HepG2 (cell line): Measurements from ENCODE around the gene SCMH1. TPM values are rescaled to one million over a fixed set of nuclear protein-coding genes. Genes with fewer than 3 reads are reported as not detected.

ENCODE experiments used
- ATAC-seq: fragments of 200-7000 bp; cut with Tn5 transposase; 3 replicates; pipeline ENCODE4 v1.9.1; 2020; ENCODE audit warnings: mild to moderate bottlenecking, moderate library complexity
- BruUV-seq: library from RNA; stranded (reverse); fragments of 400-500 nt; replicated peaks from 2 replicates; lab custom pipeline; 2021; lab: Mats Ljungman, UMichigan
- CTCF ChIA-PET: fragments of 300-600 bp; formaldehyde crosslinking; extraction: SDS; loops from one replicate; lab custom pipeline; 2021; ENCODE audit warnings: low total read pairs, inconsistent platforms, low intra/inter-chr PET ratio; lab: Yijun Ruan, JAX
- POLR2A ChIA-PET: fragments of 350-600 bp; sonication (Branson Sonifier 250); formaldehyde crosslinking; loops from one replicate; lab custom pipeline; 2020; ENCODE audit warnings: antibody characterized with exemption, inconsistent platforms; lab: Yijun Ruan, JAX
- DNase-seq: peaks from one replicate; pipeline ENCODE4 v3.0.0-alpha.2; 2015; ENCODE audit warnings: low spot score
- FAIRE-seq: peaks from 3 replicates; lab custom pipeline; 2011; peaks lifted over from hg19 to GRCh38; lab: Jason Lieb, UNC
- H2AFZ ChIP-seq: one replicate; pipeline ENCODE4 v1.6.1; 2011; ENCODE audit warnings: low read length, inconsistent platforms
- H3K27ac ChIP-seq: fragments of 300-600 bp; 3 replicates; pipeline ENCODE4 v1.8.0; 2011; ENCODE audit warnings: mixed run types, mild to moderate bottlenecking, mixed read lengths, low read length, inconsistent platforms; ENCODE audit not compliant: insufficient read depth; ENCODE audit errors: extremely low read length
- H3K27me3 ChIP-seq, 2 experiments: fragments of 200-600 bp in 1 of 2; 2 replicates in 1 of 2; 3 replicates in 1 of 2; pipeline versions ENCODE4 v1.6.0 to v1.8.0; 2011; ENCODE audit warnings: low read length in 2 of 2, mild to moderate bottlenecking in 2 of 2, moderate library complexity in 2 of 2, inconsistent platforms in 1 of 2; ENCODE audit not compliant: insufficient read depth in 2 of 2, control insufficient read depth in 1 of 2
- H3K36me3 ChIP-seq, 2 experiments: fragments of 200-600 bp in 1 of 2; replicated peaks in 1 of 2; 2 replicates in 1 of 2; 3 replicates in 1 of 2; pipeline versions ENCODE4 v1.5.1 to v1.8.0; 2011; ENCODE audit warnings: low read length in 2 of 2, inconsistent platforms in 1 of 2; ENCODE audit not compliant: insufficient read depth in 2 of 2, control insufficient read depth in 1 of 2
- H3K4me1 ChIP-seq: 2 replicates; pipeline ENCODE4 v1.5.1; 2012; ENCODE audit warnings: low read length, inconsistent platforms; ENCODE audit not compliant: insufficient read depth
- H3K4me2 ChIP-seq: 2 replicates; pipeline ENCODE4 v1.6.0; 2011; ENCODE audit warnings: low read depth, low read length, inconsistent platforms
- H3K4me3 ChIP-seq, 3 experiments: fragments of 200-600 bp in 1 of 3; sonication (generic), shearing (Covaris generic) in 1 of 3; replicated peaks in 1 of 3; 2 replicates each; pipeline ENCODE4 v1.5.1; 2011 to 2016; ENCODE audit warnings: low read length in 3 of 3, inconsistent platforms in 2 of 3, low read depth in 2 of 3, mild to moderate bottlenecking in 2 of 3, control low read depth in 1 of 3, mixed read lengths in 1 of 3; ENCODE audit not compliant: insufficient read depth in 1 of 3
- H3K79me2 ChIP-seq: one replicate; pipeline ENCODE4 v1.6.1; 2011; ENCODE audit warnings: low read length, inconsistent platforms; ENCODE audit not compliant: insufficient read depth
- H3K9ac ChIP-seq: 2 replicates; pipeline ENCODE4 v1.6.0; 2011; ENCODE audit warnings: mild to moderate bottlenecking, low read depth, low read length, inconsistent platforms; ENCODE audit not compliant: insufficient read depth
- H3K9me3 ChIP-seq: 2 replicates; pipeline ENCODE4 v1.5.1; 2012; ENCODE audit warnings: mild to moderate bottlenecking, low read length
- H4K20me1 ChIP-seq: 2 replicates; pipeline ENCODE4 v1.6.0; 2011; ENCODE audit warnings: inconsistent platforms, mild to moderate bottlenecking, low read length, moderate library complexity; ENCODE audit not compliant: insufficient read depth
- CHD2 ChIP-seq: IDR thresholded peaks from 2 replicates; pipeline ENCODE4 v1.6.1; 2011; ENCODE audit warnings: low read depth, low read length, improper control_type of control experiment
- CREBL2 ChIP-seq: sonication (generic); formaldehyde crosslinking; IDR thresholded peaks from 2 replicates; pipeline ENCODE4 v1.8.1; 2023; ENCODE audit warnings: missing genetic modification reagents, mild to moderate bottlenecking, borderline replicate concordance
- MLX ChIP-seq: IDR thresholded peaks from 2 replicates; pipeline ENCODE4 v1.6.1; 2016
- RORA ChIP-seq: sonication (generic); formaldehyde crosslinking; IDR thresholded peaks from 2 replicates; pipeline ENCODE4 v1.5.0; 2020; ENCODE audit warnings: mild to moderate bottlenecking, missing genetic modification reagents, moderate library complexity
- SCMH1 ChIP-seq: sonication (generic); formaldehyde crosslinking; IDR thresholded peaks from 2 replicates; pipeline ENCODE4 v1.9.0; 2021; ENCODE audit warnings: missing genetic modification reagents, mild to moderate bottlenecking, borderline replicate concordance
- TCF12 ChIP-seq, 2 experiments: fragments of 450-650 bp in 1 of 2; sonication (generic) in 1 of 2; formaldehyde crosslinking in 1 of 2; IDR thresholded peaks; 2 replicates each; pipeline versions ENCODE4 v1.6.1 to v1.8.0; 2017 to 2022; ENCODE audit warnings: antibody characterized with exemption in 1 of 2, mild to moderate bottlenecking in 1 of 2, missing genetic modification reagents in 1 of 2, moderate library complexity in 1 of 2
- ZMYM2 ChIP-seq: sonication (generic); formaldehyde crosslinking; IDR thresholded peaks from 2 replicates; pipeline ENCODE4 v1.8.0; 2022; ENCODE audit warnings: mild to moderate bottlenecking, missing genetic modification reagents
- WGBS: methylation state at CpG from one replicate; pipeline ENCODE4 v1.1.6; 2017; ENCODE audit warnings: low lambda C conversion rate; 5-methylcytosine and 5-hydroxymethylcytosine counted together
- in situ Hi-C: cut with HindIII; loops from 2 replicates; pipeline ENCODE4 v1.10.0; 2017; ENCODE audit warnings: low pct_unique_long_range_greater_than_20kb; ENCODE audit not compliant: extremely low pct_ligation_motif_present
- intact Hi-C: fragments of 100-400 bp; cut with micrococcal nuclease; formaldehyde crosslinking; loops from one replicate; pipeline ENCODE4 v1.10.0; 2022; ENCODE audit not compliant: unreplicated experiment
- polyA plus RNA-seq, 8 experiments: library from polyadenylated mRNA; depleted of rRNA in 3 of 8; stranded (reverse) in 7 of 8; unstranded in 1 of 8; fragments of >200 nt; fragmentation: Illumina TruSeq in 4 of 8; extraction: Trizol in 4 of 8; gene quantifications; 2 replicates each; pipeline versions ENCODE4 v1.2.1 to v1.2.3, GENCODE V29; 2011 to 2016; ENCODE audit warnings: low read depth in 4 of 8, missing spikeins in 1 of 8, mixed read lengths in 1 of 8; ENCODE audit not compliant: insufficient read depth in 1 of 8
- total RNA-seq, 5 experiments: library from RNA; depleted of rRNA; stranded (reverse); fragments of >200 nt; fragmentation: Illumina TruSeq; extraction: Trizol; gene quantifications; 2 replicates each; pipeline ENCODE4 v1.2.3, GENCODE V29; 2016; ENCODE audit warnings: low read depth in 1 of 5

SCMH1 gene
- total and polyA plus RNA-seq, 2 of the 13 experiments (the other 11 are each of a cell fraction or from before 2014, with no cell fraction given) = 41.8 to 52.6 TPM

GRCh38 chr1:41013024-41013423, 229.1 kb downstream of the SCMH1 start:
- no peaks in the 10 kb centered on the region for H4K20me1 ChIP-seq
- H3K4me2 ChIP-seq = no peak overlapping the region
- in situ Hi-C loops (no loop called here), intact Hi-C loops (no loop called here)
- DNase-seq (no peak), FAIRE-seq (no peak), ATAC-seq (no peak)
- 95% methylated on average over 6 of the region's 6 CpGs for WGBS
- TF ChIP-seq TCF12 (IDR thresholded peaks at IDR 0.05) (no peak), TCF12 (CRISPR knock-in tag; IDR thresholded peaks at IDR 0.05) (no peak)
- H3K9ac ChIP-seq = no peak overlapping the region
- no peaks in the 10 kb centered on the region for H3K79me2 ChIP-seq
- H2AFZ ChIP-seq = no peak overlapping the region
- no peaks in the 10 kb centered on the region for H3K27me3 ChIP-seq
- H3K4me1 ChIP-seq = no peaks in the 10 kb centered on the region
- BruUV-seq = no TSS peak
- POLR2A ChIA-PET = no interaction called here
- no peak overlapping the region for H3K27ac ChIP-seq
- CTCF ChIA-PET = no interaction called here
- H3K36me3 ChIP-seq = peaks cover 21 to 67% of the 10 kb centered on the region in 2 experiments
- no peak overlapping the region for H3K4me3 ChIP-seq
- no peaks in the 10 kb centered on the region for H3K9me3 ChIP-seq

- Histone ChIP-seq H3K4me3 (no peak overlapping the region), H3K9me3 (no peaks in the 10 kb centered on the region), H3K9ac (no peak overlapping the region), H4K20me1 (no peaks in the 10 kb centered on the region), H3K27me3 (no peaks in the 10 kb centered on the region), H2AFZ (no peak overlapping the region), H3K27ac (no peak overlapping the region), H3K4me2 (no peak overlapping the region), H3K36me3 (peaks cover 32 to 85% of the 10 kb centered on the region in 2 experiments), H3K79me2 (no peaks in the 10 kb centered on the region), H3K4me1 (no peaks in the 10 kb centered on the region)
- WGBS = 100% methylated on average over 1 of the region's 1 CpG
- DNase-seq (no peak), FAIRE-seq (no peak), ATAC-seq (no peak)
- intact Hi-C loops = no loop called here
- no TSS peak for BruUV-seq
- TF ChIP-seq SCMH1 (CRISPR knock-in tag) (no peak), CREBL2 (CRISPR knock-in tag) (no peak), CHD2 (no peak), ZMYM2 (CRISPR knock-in tag) (no peak), MLX (CRISPR knock-in tag) (no peak), RORA (CRISPR knock-in tag) (no peak)
- CTCF ChIA-PET = no interaction called here
- POLR2A ChIA-PET = no interaction called here
- in situ Hi-C loops = no loop called here
Measured at GRCh38 chr1:41010345-41010744, 231.8 kb downstream of the SCMH1 start.
